Measurements from ENCODE around the gene HIC2. TPM values are rescaled to one million over a fixed set of nuclear protein-coding genes. Genes with fewer than 3 reads are reported as not detected.
"Not testable (repeated sequence)": the region's sequence is repeated elsewhere in the genome, so short reads cannot be mapped to it uniquely, and the experiment has no call there.

The HIC2 gene
- 1.7 and 3.7 TPM in 2 replicates for total RNA-seq (2014; rRNA removed; shearing (Covaris generic))
- polyA plus RNA-seq (2016; fragmentation: Nextera tagmentation; extraction: Ambion mirVana): 0.34 and 0.43 TPM in 2 replicates

GRCh38 chr22:21417227-21417746 lies at the start of gene HIC2:
Gene HIC2 (plus strand): TSS chr22:21417371. CDS start chr22:21442832, 25,461 bp downstream.
- H3K4me1 ChIP-seq (ENCODE audit: insufficient read depth); H3K4me2 ChIP-seq (ENCODE audit: unreplicated experiment); H3K9me2 ChIP-seq (ENCODE audit: insufficient read depth); H3K27ac ChIP-seq; H2AFZ ChIP-seq; H3F3A ChIP-seq (ENCODE audit: insufficient read depth); H3K9me3 ChIP-seq (ENCODE audit: low read depth); H4K20me1 ChIP-seq (ENCODE audit: insufficient read depth); H3K36me3 ChIP-seq (ENCODE audit: low read depth); DNase-seq; H3K79me2 ChIP-seq (ENCODE audit: insufficient read depth); in situ Hi-C loops (cut with MboI); H3K27me3 ChIP-seq (replicated peaks; ENCODE audit: insufficient read depth): not testable (repeated sequence)
- H3K4me3 ChIP-seq: peak within 1 kb of the TSS; percentile 60; the same call in 1 of the 2 replicates
- 2% methylated on average over 21 of the region's 81 CpGs; no CpG with 5 or more reads in 1 of the 2 experiments for WGBS, 2 experiments (ENCODE audit: low coverage in 1 of 2, low lambda C conversion rate in 2 of 2, missing lambda C conversion rate in 2 of 2)
- peak within 1 kb of the TSS; percentile 61 for H3K9ac ChIP-seq

- H3F3A ChIP-seq (ENCODE audit: insufficient read depth); H2AFZ ChIP-seq; H3K4me3 ChIP-seq; H3K4me2 ChIP-seq (ENCODE audit: unreplicated experiment); H3K9ac ChIP-seq; H3K4me1 ChIP-seq (ENCODE audit: insufficient read depth); H3K9me3 ChIP-seq (ENCODE audit: low read depth); in situ Hi-C loops (cut with MboI); H3K79me2 ChIP-seq (ENCODE audit: insufficient read depth); H3K9me2 ChIP-seq (ENCODE audit: insufficient read depth); H3K27me3 ChIP-seq (replicated peaks; ENCODE audit: insufficient read depth); H3K36me3 ChIP-seq (ENCODE audit: low read depth); H3K27ac ChIP-seq; H4K20me1 ChIP-seq (ENCODE audit: insufficient read depth); DNase-seq: not testable (repeated sequence)
- WGBS, 2 experiments (ENCODE audit: low coverage in 1 of 2, low lambda C conversion rate in 2 of 2, missing lambda C conversion rate in 2 of 2): 83 to 92% methylated on average over 2 to 4 of the region's 12 CpGs
Measured at GRCh38 chr22:21368603-21369310, 48.4 kb upstream of the HIC2 start.

GRCh38 chr22:21375880-21376279 lies 41.3 kb upstream of the HIC2 start:
- H3F3A ChIP-seq (ENCODE audit: insufficient read depth); H3K4me2 ChIP-seq (ENCODE audit: unreplicated experiment); H3K9ac ChIP-seq; H3K27ac ChIP-seq; H3K79me2 ChIP-seq (ENCODE audit: insufficient read depth); DNase-seq; H4K20me1 ChIP-seq (ENCODE audit: insufficient read depth); H3K4me3 ChIP-seq; H3K4me1 ChIP-seq (ENCODE audit: insufficient read depth); H2AFZ ChIP-seq; H3K27me3 ChIP-seq (replicated peaks; ENCODE audit: insufficient read depth); H3K36me3 ChIP-seq (ENCODE audit: low read depth); H3K9me2 ChIP-seq (ENCODE audit: insufficient read depth); H3K9me3 ChIP-seq (ENCODE audit: low read depth); in situ Hi-C loops (cut with MboI): not testable (repeated sequence)
- no CpG with 5 or more reads among the region's 4 CpGs for WGBS, 2 experiments (ENCODE audit: low coverage in 1 of 2, low lambda C conversion rate in 2 of 2, missing lambda C conversion rate in 2 of 2)

GRCh38 chr22:21383701-21384467 lies 33.3 kb upstream of the HIC2 start, which contains the start of gene RIMBP3B:
Gene RIMBP3B (plus strand): TSS chr22:21383751. CDS start chr22:21383859, 108 bp downstream.
- H4K20me1 ChIP-seq (ENCODE audit: insufficient read depth); H3K9me2 ChIP-seq (ENCODE audit: insufficient read depth); H3K4me2 ChIP-seq (ENCODE audit: unreplicated experiment); H3K9me3 ChIP-seq (ENCODE audit: low read depth); H3K9ac ChIP-seq; H3K27me3 ChIP-seq (replicated peaks; ENCODE audit: insufficient read depth); DNase-seq; H3K36me3 ChIP-seq (ENCODE audit: low read depth); H3F3A ChIP-seq (ENCODE audit: insufficient read depth); H2AFZ ChIP-seq; H3K4me1 ChIP-seq (ENCODE audit: insufficient read depth); in situ Hi-C loops (cut with MboI); H3K79me2 ChIP-seq (ENCODE audit: insufficient read depth); H3K27ac ChIP-seq; H3K4me3 ChIP-seq: not testable (repeated sequence)
- WGBS, 2 experiments (ENCODE audit: low coverage in 1 of 2, low lambda C conversion rate in 2 of 2, missing lambda C conversion rate in 2 of 2): no CpG with 5 or more reads among the region's 91 CpGs

GRCh38 chr22:21384468-21385357 lies 32.5 kb upstream of the HIC2 start:
- H3K9me3 ChIP-seq (ENCODE audit: low read depth); H4K20me1 ChIP-seq (ENCODE audit: insufficient read depth); H3K4me1 ChIP-seq (ENCODE audit: insufficient read depth); H3K4me3 ChIP-seq; H3K36me3 ChIP-seq (ENCODE audit: low read depth); H3K9me2 ChIP-seq (ENCODE audit: insufficient read depth); H3F3A ChIP-seq (ENCODE audit: insufficient read depth); H3K27ac ChIP-seq; H3K79me2 ChIP-seq (ENCODE audit: insufficient read depth); H3K27me3 ChIP-seq (replicated peaks; ENCODE audit: insufficient read depth); H2AFZ ChIP-seq; DNase-seq; H3K4me2 ChIP-seq (ENCODE audit: unreplicated experiment); H3K9ac ChIP-seq; in situ Hi-C loops (cut with MboI): not testable (repeated sequence)
- no CpG with 5 or more reads among the region's 79 CpGs for WGBS, 2 experiments (ENCODE audit: low coverage in 1 of 2, low lambda C conversion rate in 2 of 2, missing lambda C conversion rate in 2 of 2)

- H3K9me2 ChIP-seq (ENCODE audit: insufficient read depth); H3K27ac ChIP-seq; in situ Hi-C loops (cut with MboI); DNase-seq; H3K9me3 ChIP-seq (ENCODE audit: low read depth); H4K20me1 ChIP-seq (ENCODE audit: insufficient read depth); H3K4me3 ChIP-seq; H3F3A ChIP-seq (ENCODE audit: insufficient read depth); H3K9ac ChIP-seq; H3K79me2 ChIP-seq (ENCODE audit: insufficient read depth); H3K36me3 ChIP-seq (ENCODE audit: low read depth); H2AFZ ChIP-seq; H3K4me1 ChIP-seq (ENCODE audit: insufficient read depth); H3K27me3 ChIP-seq (replicated peaks; ENCODE audit: insufficient read depth); H3K4me2 ChIP-seq (ENCODE audit: unreplicated experiment): not testable (repeated sequence)
- no CpG with 5 or more reads among the region's 7 CpGs for WGBS, 2 experiments (ENCODE audit: low coverage in 1 of 2, low lambda C conversion rate in 2 of 2, missing lambda C conversion rate in 2 of 2)
Measured at GRCh38 chr22:21389480-21389879, 27.7 kb upstream of the HIC2 start.

GRCh38 chr22:21390013-21390412 lies 27.2 kb upstream of the HIC2 start:
- H2AFZ ChIP-seq; H3K9ac ChIP-seq; H3K9me2 ChIP-seq (ENCODE audit: insufficient read depth); H3K27me3 ChIP-seq (replicated peaks; ENCODE audit: insufficient read depth); H3K9me3 ChIP-seq (ENCODE audit: low read depth); in situ Hi-C loops (cut with MboI); H3F3A ChIP-seq (ENCODE audit: insufficient read depth); H3K36me3 ChIP-seq (ENCODE audit: low read depth); H3K4me1 ChIP-seq (ENCODE audit: insufficient read depth); H4K20me1 ChIP-seq (ENCODE audit: insufficient read depth); H3K4me3 ChIP-seq; H3K79me2 ChIP-seq (ENCODE audit: insufficient read depth); H3K27ac ChIP-seq; H3K4me2 ChIP-seq (ENCODE audit: unreplicated experiment); DNase-seq: not testable (repeated sequence)
- no CpG with 5 or more reads among the region's 9 CpGs for WGBS, 2 experiments (ENCODE audit: low coverage in 1 of 2, low lambda C conversion rate in 2 of 2, missing lambda C conversion rate in 2 of 2)

Measured in GM23248 (cell line).